Left lung (tissue), 10 donors: ENCODE data around the gene SERPINH1. TPM values are rescaled to one million over a fixed set of nuclear protein-coding genes. Genes with fewer than 3 reads are reported as not detected.

Source experiments
- ATAC-seq: fragments of 200-7000 bp; cut with Tn5 transposase; one replicate; pipeline ENCODE4 v1.9.1; 2020; ENCODE audit warnings: moderate library complexity
- DNase-seq, 4 donors: peaks; one replicate each; pipeline ENCODE4 v3.0.0-alpha.2; 2013 to 2020
- H3K27ac ChIP-seq, 2 donors: fragments of 200-600 bp; sonication (generic) in 1 of 2; one replicate each; pipeline versions ENCODE4 v1.5.0 to v1.8.0; 2020 to 2021
- H3K27me3 ChIP-seq, 2 donors: fragments of 200-600 bp; sonication (generic) in 1 of 2; one replicate each; pipeline versions ENCODE4 v1.5.0 to v1.8.0; 2020 to 2021
- H3K36me3 ChIP-seq, 2 donors: fragments of 200-600 bp; sonication (generic) in 1 of 2; one replicate each; pipeline versions ENCODE4 v1.5.0 to v1.8.0; 2020 to 2021
- H3K4me1 ChIP-seq, 2 donors: fragments of 200-600 bp; one replicate each; pipeline ENCODE4 v1.8.0; 2021
- H3K4me3 ChIP-seq, 2 donors: fragments of 200-600 bp; sonication (generic) in 1 of 2; one replicate each; pipeline versions ENCODE4 v1.5.0 to v1.8.0; 2020 to 2021; ENCODE audit warnings: mild to moderate bottlenecking in 1 of 2
- H3K9me3 ChIP-seq, 2 donors: fragments of 200-600 bp; sonication (generic) in 1 of 2; one replicate each; pipeline versions ENCODE4 v1.5.0 to v1.8.0; 2020 to 2021
- CTCF ChIP-seq, 2 donors: fragments of 200-600 bp; sonication (generic) in 1 of 2; IDR thresholded peaks; one replicate each; pipeline versions ENCODE4 v1.5.0 to v1.8.0; 2021; ENCODE audit warnings: antibody characterized with exemption in 2 of 2
- intact Hi-C, 2 donors: fragments of 100-400 bp; cut with DNase I; formaldehyde crosslinking; loops; one replicate each; pipeline versions ENCODE4 v1.11.2 to v1.14.2; 2022
- polyA plus RNA-seq, 6 donors: library from polyadenylated mRNA; unstranded; fragments of 120-200 nt; gene quantifications; one replicate each; pipeline ENCODE4 v1.2.1, GENCODE V29; 2013; ENCODE audit not compliant: insufficient read length in 6 of 6
- total RNA-seq, 2 donors: library from RNA; stranded (reverse); fragmentation: NEBNext Ultra II Directional; extraction: Animal tissue kit (Norgen Biotek cat#: 25700); gene quantifications; one replicate each; pipeline ENCODE4 v1.2.1, GENCODE V29; 2021
- donor health status: DM: no; HTN: yes; CAD: no.
- donor health status: DM: no; HTN: no; CAD: no.

Gene SERPINH1
- total and polyA plus RNA-seq, 8 donors, result 358 to 538 (median 458) TPM

GRCh38 chr11:75574698-75575602 lies 12.9 kb downstream of the SERPINH1 start:
- intact Hi-C loops, result no loop called here
- no peaks in the 10 kb centered on the region for H3K9me3 ChIP-seq
- DNase-seq (no peak), ATAC-seq (no peak)
- no peaks in the 10 kb centered on the region for H3K27me3 ChIP-seq
- H3K4me3 ChIP-seq, result no peak overlapping the region
- peaks cover 8 to 30% of the 10 kb centered on the region in 2 donors for H3K4me1 ChIP-seq
- TF ChIP-seq CTCF (IDR thresholded peaks at IDR 0.05), result no peak
- no peak overlapping the region for H3K27ac ChIP-seq
- peaks cover 0 to 46% of the 10 kb centered on the region in 2 donors for H3K36me3 ChIP-seq

GRCh38 chr11:75576017-75576416 lies 14.0 kb downstream of the SERPINH1 start:
- TF ChIP-seq CTCF (IDR thresholded peaks at IDR 0.05), result no peak
- H3K9me3 ChIP-seq, result no peaks in the 10 kb centered on the region
- ATAC-seq (no peak), DNase-seq (no peak)
- H3K4me1 ChIP-seq, result peaks cover 8 to 21% of the 10 kb centered on the region in 2 donors
- no peak overlapping the region for H3K4me3 ChIP-seq
- H3K27me3 ChIP-seq, result no peaks in the 10 kb centered on the region
- intact Hi-C loops, result no loop called here
- H3K36me3 ChIP-seq, result peaks cover 0 to 36% of the 10 kb centered on the region in 2 donors
- H3K27ac ChIP-seq, result peak overlapping the region; percentile 66 to 67

GRCh38 chr11:75576499-75576918 lies 14.5 kb downstream of the SERPINH1 start:
- intact Hi-C loops, result no loop called here
- TF ChIP-seq CTCF (IDR thresholded peaks at IDR 0.05), result no peak

GRCh38 chr11:75577207-75577606 lies 15.2 kb downstream of the SERPINH1 start:
- H3K4me3 ChIP-seq, result no peak overlapping the region
- DNase-seq (no peak), ATAC-seq (peak; percentile 66)
- H3K27me3 ChIP-seq, result peaks cover 0 to 3% of the 10 kb centered on the region in 2 donors
- peak overlapping the region in 1 of 2 donors; percentile 67 for H3K27ac ChIP-seq
- TF ChIP-seq CTCF (IDR thresholded peaks at IDR 0.05), result peak; percentile 49 to 64
- peaks cover 8 to 18% of the 10 kb centered on the region in 2 donors for H3K4me1 ChIP-seq
- H3K9me3 ChIP-seq, result no peaks in the 10 kb centered on the region
- H3K36me3 ChIP-seq, result peaks cover 0 to 24% of the 10 kb centered on the region in 2 donors
- intact Hi-C loops, result no loop called here

More at GRCh38 chr11:75576499-75576918, 14.5 kb downstream of the SERPINH1 start:
- no peaks in the 10 kb centered on the region for H3K9me3 ChIP-seq
- peaks cover 0 to 31% of the 10 kb centered on the region in 2 donors for H3K36me3 ChIP-seq
- no peak overlapping the region for H3K4me3 ChIP-seq
- DNase-seq (peak in 3 of 4 donors; percentile 60 to 88 (median 83)), ATAC-seq (peak; percentile 77)
- peak overlapping the region; percentile 66 to 67 for H3K27ac ChIP-seq
- H3K27me3 ChIP-seq, result no peaks in the 10 kb centered on the region
- peaks cover 8 to 18% of the 10 kb centered on the region in 2 donors for H3K4me1 ChIP-seq

- no peak for ATAC-seq
- TF ChIP-seq CTCF (IDR thresholded peaks at IDR 0.05), result no peak
- H3K4me3 ChIP-seq, result no peak overlapping the region
- H3K4me1 ChIP-seq, result peaks cover 10 to 35% of the 10 kb centered on the region in 2 donors
- H3K36me3 ChIP-seq, result peaks cover 0 to 6% of the 10 kb centered on the region in 2 donors
- H3K27ac ChIP-seq, result no peak overlapping the region
- peaks cover 0 to 20% of the 10 kb centered on the region in 2 donors for H3K27me3 ChIP-seq
- intact Hi-C loops, result no loop called here
- H3K9me3 ChIP-seq, result no peaks in the 10 kb centered on the region
- no peak for DNase-seq
Observed at GRCh38 chr11:75578977-75579376, 16.9 kb downstream of the SERPINH1 start.
